ENCODE results near the gene PPP1R8.
"Not testable (repeated sequence)": the region's sequence is repeated elsewhere in the genome, so short reads cannot be mapped to it uniquely, and the experiment has no call there.

PPP1R8 gene

GRCh38 chr1:27831568-27832410, 1.2 kb downstream of the PPP1R8 start:
- H3K4me3 ChIP-seq (ENCODE audit: low read depth, low read length), result peak overlapping the region; percentile 91

- H3K4me3 ChIP-seq (ENCODE audit: low read depth, low read length), result no peak overlapping the region
Measured at GRCh38 chr1:27832762-27833161, 2.2 kb downstream of the PPP1R8 start.

GRCh38 chr1:27833470-27833869, 2.9 kb downstream of the PPP1R8 start:
- no peak overlapping the region for H3K4me3 ChIP-seq (ENCODE audit: low read depth, low read length)

GRCh38 chr1:27835046-27835445, 4.5 kb downstream of the PPP1R8 start:
- H3K4me3 ChIP-seq (ENCODE audit: low read depth, low read length), result no peak overlapping the region

GRCh38 chr1:27835501-27835900, 4.9 kb downstream of the PPP1R8 start:
- H3K4me3 ChIP-seq (ENCODE audit: low read depth, low read length), result no peak overlapping the region

- H3K4me3 ChIP-seq (ENCODE audit: low read depth, low read length), result no peak overlapping the region
Measured at GRCh38 chr1:27849951-27850350, 19.4 kb downstream of the PPP1R8 start.

GRCh38 chr1:27855085-27855484, 24.5 kb downstream of the PPP1R8 start:
- H3K4me3 ChIP-seq (ENCODE audit: low read depth, low read length), result no peak overlapping the region

GRCh38 chr1:27856561-27857343, 26.2 kb downstream of the PPP1R8 start:
- no peak overlapping the region for H3K4me3 ChIP-seq (ENCODE audit: low read depth, low read length)

GRCh38 chr1:27857552-27857951, 27.0 kb downstream of the PPP1R8 start:
- not testable (repeated sequence) for H3K4me3 ChIP-seq (ENCODE audit: low read depth, low read length)

GRCh38 chr1:27858072-27858948, 27.7 kb downstream of the PPP1R8 start:
- no peak overlapping the region for H3K4me3 ChIP-seq (ENCODE audit: low read depth, low read length)

- H3K4me3 ChIP-seq (ENCODE audit: low read depth, low read length), result no peak overlapping the region
Measured at GRCh38 chr1:27858949-27859576, 28.5 kb downstream of the PPP1R8 start.

- H3K4me3 ChIP-seq (ENCODE audit: low read depth, low read length), result no peak overlapping the region
Measured at GRCh38 chr1:27861436-27861835, 30.9 kb downstream of the PPP1R8 start.

- no peak overlapping the region for H3K4me3 ChIP-seq (ENCODE audit: low read depth, low read length)
Measured at GRCh38 chr1:27862004-27862403, 31.4 kb downstream of the PPP1R8 start.

- H3K4me3 ChIP-seq (ENCODE audit: low read depth, low read length), result no peak overlapping the region
Measured at GRCh38 chr1:27862671-27863537, 32.3 kb downstream of the PPP1R8 start.

- H3K4me3 ChIP-seq (ENCODE audit: low read depth, low read length), result no peak overlapping the region
Measured at GRCh38 chr1:27863538-27863915, 32.9 kb downstream of the PPP1R8 start.

GRCh38 chr1:27864264-27864895, 33.8 kb downstream of the PPP1R8 start:
- no peak overlapping the region for H3K4me3 ChIP-seq (ENCODE audit: low read depth, low read length)

GRCh38 chr1:27865821-27866220, 35.2 kb downstream of the PPP1R8 start:
- H3K4me3 ChIP-seq (ENCODE audit: low read depth, low read length), result no peak overlapping the region

GRCh38 chr1:27868556-27868931, 38.0 kb downstream of the PPP1R8 start:
- no peak overlapping the region for H3K4me3 ChIP-seq (ENCODE audit: low read depth, low read length)

- H3K4me3 ChIP-seq (ENCODE audit: low read depth, low read length), result no peak overlapping the region
Measured at GRCh38 chr1:27868932-27869718, 38.5 kb downstream of the PPP1R8 start.

Data from iPS-11a (cell line).